Muscle of arm (tissue), 14 donors: ENCODE results near the gene ZNF556. TPM values are rescaled to one million over a fixed set of nuclear protein-coding genes. Genes with fewer than 3 reads are reported as not detected.

ENCODE experiments used
- DNase-seq: peaks from one replicate; pipeline ENCODE4 v3.0.0-alpha.2; 2013
- long read RNA-seq, 11 donors: transcript quantifications; one replicate each; lab custom pipeline, GENCODE V29; 2026
- polyA plus RNA-seq, 12 donors: library from polyadenylated mRNA; unstranded; fragments of 120-200 nt; gene quantifications; one replicate each; pipeline ENCODE4 v1.2.1, GENCODE V29; 2013; ENCODE audit not compliant: insufficient read length in 12 of 12

Gene ZNF556
- 100 to 1,000 TPM in 1 of 12 donors, 10 to 100 TPM in 11; 12.9 to 123 (median 47.8) TPM for polyA plus RNA-seq
- long read RNA-seq, donor 1 = 0 reads
- long read RNA-seq, donor 2, full-length matches to known transcripts = 14 of 22 reads
- long read RNA-seq, donor 2, partial matches to known transcripts = 8 of 22 reads
- long read RNA-seq, donor 2, other reads (novel, unspliced or antisense) = 0 of 22 reads
- long read RNA-seq, donor 3, full-length matches to known transcripts = 6 of 6 reads
- long read RNA-seq, donor 3, partial matches to known transcripts = 0 of 6 reads
- long read RNA-seq, donor 3, other reads (novel, unspliced or antisense) = 0 of 6 reads
- long read RNA-seq, donor 4, full-length matches to known transcripts = 5 of 5 reads
- long read RNA-seq, donor 4, partial matches to known transcripts = 0 of 5 reads
- long read RNA-seq, donor 4, other reads (novel, unspliced or antisense) = 0 of 5 reads
- long read RNA-seq, donor 5, full-length matches to known transcripts = 21 of 29 reads
- long read RNA-seq, donor 5, partial matches to known transcripts = 8 of 29 reads
- long read RNA-seq, donor 5, other reads (novel, unspliced or antisense) = 0 of 29 reads
- long read RNA-seq, donor 6, full-length matches to known transcripts = 5 of 5 reads
- long read RNA-seq, donor 6, partial matches to known transcripts = 0 of 5 reads
- long read RNA-seq, donor 6, other reads (novel, unspliced or antisense) = 0 of 5 reads
- long read RNA-seq, donor 7, full-length matches to known transcripts = 3 of 3 reads
- long read RNA-seq, donor 7, partial matches to known transcripts = 0 of 3 reads
- long read RNA-seq, donor 7, other reads (novel, unspliced or antisense) = 0 of 3 reads
- long read RNA-seq, donor 8, full-length matches to known transcripts = 16 of 22 reads
- long read RNA-seq, donor 8, partial matches to known transcripts = 6 of 22 reads
- long read RNA-seq, donor 8, other reads (novel, unspliced or antisense) = 0 of 22 reads
- long read RNA-seq, donor 9, full-length matches to known transcripts = 3 of 3 reads
- long read RNA-seq, donor 9, partial matches to known transcripts = 0 of 3 reads
- long read RNA-seq, donor 9, other reads (novel, unspliced or antisense) = 0 of 3 reads
- long read RNA-seq, donor 10, full-length matches to known transcripts = 15 of 20 reads
- long read RNA-seq, donor 10, partial matches to known transcripts = 5 of 20 reads
- long read RNA-seq, donor 10, other reads (novel, unspliced or antisense) = 0 of 20 reads
- long read RNA-seq, donor 11, full-length matches to known transcripts = 8 of 13 reads
- long read RNA-seq, donor 11, partial matches to known transcripts = 5 of 13 reads
- long read RNA-seq, donor 11, other reads (novel, unspliced or antisense) = 0 of 13 reads

- DNase-seq = peak; percentile 63
Observed at GRCh38 chr19:2867025-2867991, at the start of gene ZNF556. Gene ZNF556 (plus strand): TSS chr19:2867335. CDS start chr19:2867422, 87 bp downstream.

GRCh38 chr19:2819540-2820111, 47.5 kb upstream of the ZNF556 start, which contains the start of gene ZNF554:
Gene ZNF554 (plus strand): TSS chr19:2819868. CDS start chr19:2820072, 204 bp downstream.
- peak; percentile 96 for DNase-seq

GRCh38 chr19:2820112-2820702, 46.9 kb upstream of the ZNF556 start:
- DNase-seq = no peak

DNA sequence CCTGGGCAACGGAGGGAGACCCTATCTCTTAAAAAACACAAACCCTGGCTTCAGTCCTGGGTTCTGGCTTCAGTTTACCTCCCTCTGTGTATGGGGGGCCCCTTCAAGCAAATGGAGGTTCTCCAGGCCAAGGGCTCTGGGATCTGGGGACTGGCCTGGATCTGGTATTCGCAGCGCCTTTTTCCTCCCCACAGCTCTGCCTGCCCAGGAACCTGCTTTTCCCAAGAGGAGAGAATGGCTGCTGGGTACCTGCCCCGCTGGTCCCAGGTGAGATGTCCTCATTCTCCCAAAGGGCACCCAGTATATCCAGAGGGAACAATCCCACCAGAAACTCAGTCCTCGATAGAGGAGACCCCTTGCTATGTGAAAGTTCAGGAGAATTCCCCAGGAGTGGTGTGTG, 44.3 kb upstream of the ZNF556 start:
- no peak for DNase-seq

DNA sequence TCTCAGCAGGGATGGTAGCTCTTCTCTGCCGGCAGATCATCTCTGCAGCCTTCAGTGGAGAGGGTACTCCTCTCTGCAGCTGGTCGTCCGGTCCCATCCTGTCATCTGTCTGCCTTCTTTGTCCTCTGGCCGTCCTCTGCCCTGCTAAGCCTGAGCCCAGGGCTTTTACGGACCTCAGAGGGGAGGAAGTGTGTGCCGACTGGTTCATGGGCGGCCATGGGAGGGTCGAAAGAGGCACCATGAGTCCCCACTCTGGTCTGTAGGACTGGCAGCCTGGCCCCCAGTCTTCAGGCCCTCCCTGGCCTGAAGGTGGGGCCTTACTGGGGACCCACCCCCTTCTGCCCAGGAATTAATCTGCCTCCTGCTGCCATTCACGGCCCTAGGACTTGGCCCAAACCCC, 43.5 kb upstream of the ZNF556 start:
- no peak for DNase-seq

DNA sequence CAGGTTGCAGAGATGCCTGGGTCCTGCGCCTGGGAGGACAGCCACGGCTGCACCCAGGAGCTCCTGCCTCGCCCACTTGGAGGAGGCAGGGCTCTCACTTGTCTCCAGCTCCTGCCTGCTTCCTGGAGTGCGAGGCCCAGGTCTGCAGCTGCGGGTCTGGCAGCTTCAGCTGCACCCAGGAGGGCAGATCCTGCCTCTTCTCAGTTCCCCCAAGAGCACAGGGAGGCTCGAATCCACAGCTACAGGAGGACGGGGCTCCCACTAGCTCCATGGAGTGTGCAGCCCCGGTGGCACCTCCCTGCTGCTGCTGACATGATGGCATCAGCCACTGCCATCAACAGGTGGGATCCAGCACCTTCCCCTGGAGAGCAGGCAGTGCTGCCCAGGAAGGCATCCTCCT, 43.0 kb upstream of the ZNF556 start:
- DNase-seq = no peak

DNA sequence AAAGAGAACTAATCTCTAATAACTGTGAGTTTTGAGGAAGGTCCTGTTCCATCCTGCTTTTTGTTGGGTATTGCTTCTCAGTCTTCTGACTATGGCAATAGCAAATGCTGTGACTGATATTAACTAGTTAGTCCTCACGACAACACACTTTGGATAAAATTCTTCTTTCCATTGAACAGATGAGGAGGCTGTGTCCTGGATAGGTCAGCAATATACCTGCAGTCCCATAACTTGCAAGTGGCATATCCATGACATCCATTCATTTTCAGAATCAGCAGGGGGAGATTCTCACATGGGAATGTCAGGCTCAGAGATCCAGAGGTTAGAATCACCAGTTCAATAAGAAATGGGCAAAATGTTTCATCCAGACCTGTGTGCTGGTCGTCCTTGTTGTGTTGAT, 40.1 kb upstream of the ZNF556 start:
- DNase-seq = no peak

GRCh38 chr19:2827840-2828489, 39.2 kb upstream of the ZNF556 start:
- DNase-seq = no peak

DNA sequence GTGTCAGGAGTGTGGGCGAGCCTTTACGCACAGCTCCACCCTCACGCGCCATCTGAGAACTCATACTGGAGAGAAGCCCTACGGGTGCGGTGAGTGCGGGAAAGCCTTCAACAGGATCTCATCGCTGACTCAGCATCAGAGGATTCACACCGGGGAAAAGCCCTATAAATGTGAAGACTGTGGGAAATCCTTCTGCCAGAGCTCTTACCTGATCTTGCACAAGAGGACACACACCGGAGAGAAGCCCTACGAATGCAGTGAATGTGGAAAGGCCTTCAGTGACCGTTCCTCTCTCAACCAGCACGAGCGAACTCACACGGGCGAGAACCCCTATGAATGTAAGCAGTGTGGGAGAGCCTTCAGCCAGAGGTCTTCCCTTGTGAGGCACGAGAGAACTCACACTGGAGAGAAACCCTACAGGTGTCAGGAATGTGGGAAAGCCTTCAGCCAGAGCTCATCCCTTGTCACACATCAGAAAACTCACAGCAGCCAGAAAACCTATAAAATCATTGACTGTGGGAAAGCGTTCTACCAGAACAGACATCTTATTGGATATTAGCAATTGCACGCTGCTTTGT, 32.8 kb upstream of the ZNF556 start:
- DNase-seq = no peak

DNA sequence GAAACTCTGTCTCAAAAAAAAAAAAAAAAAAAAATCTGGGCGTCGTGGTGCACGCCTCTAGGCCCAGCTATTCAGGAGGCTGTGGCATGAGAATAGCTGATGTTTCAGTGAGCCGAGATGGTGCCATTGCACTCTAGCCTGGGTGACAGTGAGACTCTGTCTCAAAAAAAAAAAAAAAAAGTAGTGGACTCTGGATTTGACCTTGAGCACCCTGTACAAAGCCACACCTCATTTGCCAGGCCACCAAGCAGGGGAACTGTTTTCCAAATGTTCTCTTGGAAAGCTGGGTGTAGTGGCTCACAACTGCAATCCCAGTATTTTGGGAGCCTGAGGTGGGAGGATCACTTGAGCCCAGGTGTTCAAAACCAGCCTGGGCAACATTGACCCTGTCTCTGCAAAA, 29.7 kb upstream of the ZNF556 start:
- DNase-seq = no peak

DNA sequence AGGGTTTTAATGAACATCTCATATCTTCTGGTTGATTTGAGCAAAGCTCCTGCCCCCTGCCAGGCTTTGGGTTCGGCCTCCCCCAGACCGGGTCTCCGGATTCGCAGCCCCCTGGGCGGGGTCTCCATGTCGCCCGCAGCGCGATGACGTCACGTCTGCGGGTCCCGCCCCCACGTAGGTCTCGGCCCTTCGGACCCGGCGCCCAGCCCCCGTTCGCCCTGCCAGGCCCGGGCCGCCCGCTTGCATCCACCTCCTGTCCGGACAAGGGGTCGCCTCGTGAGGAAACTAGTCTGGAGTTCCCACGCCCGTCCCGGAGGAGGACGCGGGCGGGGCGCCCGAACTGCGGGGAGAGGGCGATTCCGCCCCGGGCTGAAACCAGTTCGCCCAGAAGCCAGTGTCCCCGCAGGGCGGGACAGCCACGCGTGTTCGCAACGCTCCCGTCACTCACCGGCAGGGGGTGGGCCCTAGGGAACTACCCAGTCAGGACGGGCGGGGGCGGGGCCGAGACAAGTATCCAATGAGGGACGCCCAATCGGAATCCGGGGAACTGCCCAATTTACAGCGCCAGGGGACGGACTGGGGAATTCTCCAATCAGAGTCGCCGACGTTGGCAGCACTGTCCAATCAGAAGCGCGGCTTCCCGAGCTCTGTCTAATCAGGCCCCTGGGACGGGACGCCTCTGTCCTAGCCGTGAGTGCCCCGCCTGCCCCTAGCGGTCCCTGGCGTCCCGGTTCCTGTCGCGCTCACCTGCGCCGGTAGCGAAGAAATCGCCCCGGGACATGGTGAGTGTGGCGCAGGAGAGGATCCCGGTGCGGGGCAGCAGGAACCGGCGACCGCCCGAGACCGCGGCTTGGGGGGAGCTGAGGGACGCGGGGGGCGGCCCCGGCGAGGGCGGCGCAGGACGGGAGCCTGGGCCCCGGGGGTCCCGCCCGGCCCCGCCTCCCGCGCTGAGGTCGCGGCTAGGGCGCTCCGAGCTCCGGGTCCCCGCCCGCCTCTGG, 26.0 kb upstream of the ZNF556 start, which contains the start of gene ZNF555:
TSS of gene ZNF555 (plus strand) at position 682 of the 998 bp plus-strand sequence. CDS start at position 780, 98 bp downstream.
- peak; percentile 99 for DNase-seq

DNA sequence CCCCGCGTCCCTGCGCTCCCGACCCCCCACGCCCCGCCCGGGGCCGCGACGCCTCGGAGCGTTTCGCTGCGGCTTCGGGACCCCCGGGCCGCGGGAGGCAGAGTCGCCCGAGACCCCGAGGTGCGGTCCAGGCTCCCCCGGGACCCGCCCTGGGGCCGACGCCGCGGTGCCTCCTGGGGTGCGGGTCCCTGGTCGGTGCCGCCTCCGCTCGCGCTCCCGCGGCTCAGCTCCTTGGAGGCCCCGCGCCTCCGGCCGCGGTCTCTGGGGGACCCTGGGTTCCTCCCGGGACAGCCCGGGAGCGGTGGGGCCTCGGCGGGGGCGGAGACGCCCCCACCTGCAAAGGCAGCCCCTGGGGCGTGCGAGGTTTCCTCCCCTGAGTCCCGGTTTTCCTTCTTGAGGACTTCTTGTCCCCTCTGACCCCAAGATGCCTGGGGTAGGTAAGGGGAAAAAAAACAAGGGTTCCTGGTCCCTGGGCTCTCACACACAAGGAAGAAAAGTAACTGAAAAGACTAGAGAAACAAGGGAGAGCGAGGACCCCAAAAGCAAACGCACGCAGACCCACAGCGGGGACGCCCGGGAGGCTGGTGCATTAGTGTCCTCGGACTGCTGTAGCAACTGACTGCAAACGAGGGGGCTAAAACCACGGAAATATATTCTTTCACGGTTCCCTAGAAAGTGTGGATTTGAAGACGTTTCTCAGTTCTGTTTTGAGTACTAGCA, 25.1 kb upstream of the ZNF556 start:
- no peak for DNase-seq

- DNase-seq = no peak
Observed at GRCh38 chr19:2845107-2845506, 22.0 kb upstream of the ZNF556 start.

- no peak for DNase-seq
Observed at GRCh38 chr19:2846180-2846894, 20.8 kb upstream of the ZNF556 start.

- no peak for DNase-seq
Observed at GRCh38 chr19:2847507-2847906, 19.6 kb upstream of the ZNF556 start.

DNA sequence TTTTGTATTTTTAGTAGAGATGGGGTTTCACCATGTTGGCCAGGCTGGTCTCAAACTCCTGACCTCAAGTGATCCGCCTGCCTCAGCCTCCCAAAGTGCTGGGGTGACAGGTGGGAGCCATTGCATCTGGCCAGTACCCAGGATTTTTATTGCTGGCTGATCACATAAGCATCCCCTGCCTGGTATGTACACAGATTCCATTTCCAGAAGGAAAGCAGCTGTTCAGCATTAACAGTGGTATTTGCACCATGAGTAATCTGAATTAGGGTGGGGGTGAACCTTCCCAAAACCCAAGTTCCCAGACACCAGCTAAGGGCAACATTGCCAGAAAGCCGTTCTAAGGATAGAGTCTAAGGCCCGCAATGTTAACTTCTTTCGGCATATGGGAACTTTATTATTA, 18.5 kb upstream of the ZNF556 start:
- peak; percentile 49 for DNase-seq
